ENCODE data around the gene ULBP3.

ULBP3 gene

GRCh38 chr6:150029749-150030148, 39.2 kb downstream of the ULBP3 start:
- no peak overlapping the region for H3K4me2 ChIP-seq (ENCODE audit: low read length)
- no peaks in the 10 kb centered on the region for H3K9me3 ChIP-seq (ENCODE audit: low read length)
- H3K27ac ChIP-seq (ENCODE audit: low read depth, low read length, poor library complexity, severe bottlenecking): no peak overlapping the region
- no peaks in the 10 kb centered on the region for H3K36me3 ChIP-seq (ENCODE audit: insufficient read depth, low read length)
- no peaks in the 10 kb centered on the region for H4K20me1 ChIP-seq (ENCODE audit: insufficient read depth, low read length)
- H3K4me1 ChIP-seq (ENCODE audit: insufficient read depth, low read length, severe bottlenecking): peaks cover 9% of the 10 kb centered on the region
- H3K27me3 ChIP-seq (ENCODE audit: insufficient read depth, low read length): peaks cover 5% of the 10 kb centered on the region; the same call in 1 of the 2 replicates
- TF ChIP-seq CTCF (IDR thresholded peaks at IDR 0.05; ENCODE audit: low read length) (no peak), EZH2 (IDR thresholded peaks at IDR 0.05; ENCODE audit: borderline replicate concordance, low read length) (no peak)
- no peaks in the 10 kb centered on the region for H3K79me2 ChIP-seq (ENCODE audit: insufficient read depth, low read length)
- no peak overlapping the region for H3K9ac ChIP-seq (ENCODE audit: low read length)
- H3K4me3 ChIP-seq (ENCODE audit: low read depth, low read length, poor library complexity, severe bottlenecking): no peak overlapping the region
- H3F3A ChIP-seq (ENCODE audit: insufficient read depth, low read length): no peaks in the 10 kb centered on the region
- no peaks in the 10 kb centered on the region for H3K9me2 ChIP-seq (ENCODE audit: low read depth, low read length)
- H2AFZ ChIP-seq (ENCODE audit: low read length): no peak overlapping the region

- Histone ChIP-seq H3K4me1 (ENCODE audit: insufficient read depth, low read length, severe bottlenecking) (peaks cover 9% of the 10 kb centered on the region), H2AFZ (ENCODE audit: low read length) (no peak overlapping the region), H3F3A (ENCODE audit: insufficient read depth, low read length) (no peaks in the 10 kb centered on the region), H3K9ac (ENCODE audit: low read length) (no peak overlapping the region), H3K27ac (ENCODE audit: low read depth, low read length, poor library complexity, severe bottlenecking) (no peak overlapping the region), H3K9me3 (ENCODE audit: low read length) (no peaks in the 10 kb centered on the region), H3K36me3 (ENCODE audit: insufficient read depth, low read length) (no peaks in the 10 kb centered on the region), H3K4me2 (ENCODE audit: low read length) (no peak overlapping the region), H4K20me1 (ENCODE audit: insufficient read depth, low read length) (no peaks in the 10 kb centered on the region), H3K27me3 (ENCODE audit: insufficient read depth, low read length) (peaks cover 5% of the 10 kb centered on the region; the same call in 1 of the 2 replicates), H3K4me3 (ENCODE audit: low read depth, low read length, poor library complexity, severe bottlenecking) (no peak overlapping the region), H3K9me2 (ENCODE audit: low read depth, low read length) (no peaks in the 10 kb centered on the region), H3K79me2 (ENCODE audit: insufficient read depth, low read length) (no peaks in the 10 kb centered on the region)
- no peak for TF ChIP-seq CTCF (IDR thresholded peaks at IDR 0.05; ENCODE audit: low read length)
- no peak for TF ChIP-seq EZH2 (IDR thresholded peaks at IDR 0.05; ENCODE audit: borderline replicate concordance, low read length)
These were observed 39.6 kb downstream of the ULBP3 start for GRCh38 chr6:150029276-150029675.

GRCh38 chr6:150028799-150029198, 40.1 kb downstream of the ULBP3 start:
- H3K27me3 ChIP-seq (ENCODE audit: insufficient read depth, low read length): peaks cover 5% of the 10 kb centered on the region; the same call in 1 of the 2 replicates
- no peaks in the 10 kb centered on the region for H3K9me2 ChIP-seq (ENCODE audit: low read depth, low read length)
- no peaks in the 10 kb centered on the region for H3F3A ChIP-seq (ENCODE audit: insufficient read depth, low read length)
- no peaks in the 10 kb centered on the region for H3K79me2 ChIP-seq (ENCODE audit: insufficient read depth, low read length)
- H3K4me3 ChIP-seq (ENCODE audit: low read depth, low read length, poor library complexity, severe bottlenecking): no peak overlapping the region
- H3K4me2 ChIP-seq (ENCODE audit: low read length): no peak overlapping the region
- TF ChIP-seq CTCF (IDR thresholded peaks at IDR 0.05; ENCODE audit: low read length) (no peak), EZH2 (IDR thresholded peaks at IDR 0.05; ENCODE audit: borderline replicate concordance, low read length) (no peak)
- H3K4me1 ChIP-seq (ENCODE audit: insufficient read depth, low read length, severe bottlenecking): peaks cover 9% of the 10 kb centered on the region
- no peak overlapping the region for H3K27ac ChIP-seq (ENCODE audit: low read depth, low read length, poor library complexity, severe bottlenecking)
- no peak overlapping the region for H2AFZ ChIP-seq (ENCODE audit: low read length)
- H4K20me1 ChIP-seq (ENCODE audit: insufficient read depth, low read length): no peaks in the 10 kb centered on the region
- H3K9ac ChIP-seq (ENCODE audit: low read length): no peak overlapping the region
- no peaks in the 10 kb centered on the region for H3K9me3 ChIP-seq (ENCODE audit: low read length)
- no peaks in the 10 kb centered on the region for H3K36me3 ChIP-seq (ENCODE audit: insufficient read depth, low read length)
